Progenitor cell of endocrine pancreas (in vitro differentiated cells): Measurements from ENCODE around the gene FMN1. TPM values are rescaled to one million over a fixed set of nuclear protein-coding genes. Genes with fewer than 3 reads are reported as not detected.

Experiments used
- DNase-seq: peaks from one replicate; pipeline ENCODE4 v3.0.0; 2021; ENCODE audit warnings: low spot score; ENCODE audit not compliant: unreplicated experiment
- H3K27ac Mint-ChIP-seq: 2 replicates; pipeline ENCODE4 v1.8.0; 2021; ENCODE audit warnings: mild to moderate bottlenecking, moderate library complexity, mixed read lengths
- H3K27me3 Mint-ChIP-seq: 2 replicates; pipeline ENCODE4 v1.8.0; 2021; ENCODE audit warnings: mixed read lengths
- H3K36me3 Mint-ChIP-seq: 2 replicates; pipeline ENCODE4 v1.8.0; 2022; ENCODE audit warnings: mixed read lengths; ENCODE audit not compliant: insufficient read depth
- H3K4me1 Mint-ChIP-seq: 2 replicates; pipeline ENCODE4 v1.8.0; 2021; ENCODE audit warnings: low read depth, mixed read lengths
- H3K4me3 Mint-ChIP-seq: 2 replicates; pipeline ENCODE4 v1.8.0; 2021; ENCODE audit warnings: low read depth, mild to moderate bottlenecking, moderate library complexity, mixed read lengths
- H3K9me3 Mint-ChIP-seq: 2 replicates; pipeline ENCODE4 v1.8.0; 2021; ENCODE audit warnings: low read depth, mixed read lengths
- total RNA-seq: library from RNA; stranded (reverse); gene quantifications from 2 replicates; pipeline ENCODE4 v1.2.1, GENCODE V29; 2021
- TF ChIP-seq, protein P1 (sequence below): fragments of 200-600 bp; sonication (generic); IDR thresholded peaks from one replicate; pipeline ENCODE4 v1.5.0; 2021; ENCODE audit warnings: antibody characterized with exemption, mild to moderate bottlenecking; ENCODE audit not compliant: unreplicated experiment

The FMN1 gene
- total RNA-seq, 1 donor from 2014 or later: 0.41 TPM

GRCh38 chr15:33132722-33133345, 61.7 kb downstream of the FMN1 start:
- TF ChIP-seq, protein P1, sequence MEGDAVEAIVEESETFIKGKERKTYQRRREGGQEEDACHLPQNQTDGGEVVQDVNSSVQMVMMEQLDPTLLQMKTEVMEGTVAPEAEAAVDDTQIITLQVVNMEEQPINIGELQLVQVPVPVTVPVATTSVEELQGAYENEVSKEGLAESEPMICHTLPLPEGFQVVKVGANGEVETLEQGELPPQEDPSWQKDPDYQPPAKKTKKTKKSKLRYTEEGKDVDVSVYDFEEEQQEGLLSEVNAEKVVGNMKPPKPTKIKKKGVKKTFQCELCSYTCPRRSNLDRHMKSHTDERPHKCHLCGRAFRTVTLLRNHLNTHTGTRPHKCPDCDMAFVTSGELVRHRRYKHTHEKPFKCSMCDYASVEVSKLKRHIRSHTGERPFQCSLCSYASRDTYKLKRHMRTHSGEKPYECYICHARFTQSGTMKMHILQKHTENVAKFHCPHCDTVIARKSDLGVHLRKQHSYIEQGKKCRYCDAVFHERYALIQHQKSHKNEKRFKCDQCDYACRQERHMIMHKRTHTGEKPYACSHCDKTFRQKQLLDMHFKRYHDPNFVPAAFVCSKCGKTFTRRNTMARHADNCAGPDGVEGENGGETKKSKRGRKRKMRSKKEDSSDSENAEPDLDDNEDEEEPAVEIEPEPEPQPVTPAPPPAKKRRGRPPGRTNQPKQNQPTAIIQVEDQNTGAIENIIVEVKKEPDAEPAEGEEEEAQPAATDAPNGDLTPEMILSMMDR: peak; percentile 80
- Mint-ChIP-seq H3K9me3 (no peaks in the 10 kb centered on the region), H3K4me1 (no peaks in the 10 kb centered on the region), H3K27ac (no peak overlapping the region), H3K36me3 (no peaks in the 10 kb centered on the region), H3K4me3 (no peak overlapping the region), H3K27me3 (peaks cover 14% of the 10 kb centered on the region)
- peak; percentile 22 for DNase-seq

- no peak overlapping the region for H3K4me3 Mint-ChIP-seq
- no peaks in the 10 kb centered on the region for H3K4me1 Mint-ChIP-seq
- no peak overlapping the region for H3K27ac Mint-ChIP-seq
- DNase-seq: no peak
- H3K9me3 Mint-ChIP-seq: no peaks in the 10 kb centered on the region
- no peaks in the 10 kb centered on the region for H3K36me3 Mint-ChIP-seq
- H3K27me3 Mint-ChIP-seq: peaks cover 15% of the 10 kb centered on the region
- TF ChIP-seq, protein P1: no peak
These were observed 62.3 kb downstream of the FMN1 start for GRCh38 chr15:33132233-33132580.

DNA sequence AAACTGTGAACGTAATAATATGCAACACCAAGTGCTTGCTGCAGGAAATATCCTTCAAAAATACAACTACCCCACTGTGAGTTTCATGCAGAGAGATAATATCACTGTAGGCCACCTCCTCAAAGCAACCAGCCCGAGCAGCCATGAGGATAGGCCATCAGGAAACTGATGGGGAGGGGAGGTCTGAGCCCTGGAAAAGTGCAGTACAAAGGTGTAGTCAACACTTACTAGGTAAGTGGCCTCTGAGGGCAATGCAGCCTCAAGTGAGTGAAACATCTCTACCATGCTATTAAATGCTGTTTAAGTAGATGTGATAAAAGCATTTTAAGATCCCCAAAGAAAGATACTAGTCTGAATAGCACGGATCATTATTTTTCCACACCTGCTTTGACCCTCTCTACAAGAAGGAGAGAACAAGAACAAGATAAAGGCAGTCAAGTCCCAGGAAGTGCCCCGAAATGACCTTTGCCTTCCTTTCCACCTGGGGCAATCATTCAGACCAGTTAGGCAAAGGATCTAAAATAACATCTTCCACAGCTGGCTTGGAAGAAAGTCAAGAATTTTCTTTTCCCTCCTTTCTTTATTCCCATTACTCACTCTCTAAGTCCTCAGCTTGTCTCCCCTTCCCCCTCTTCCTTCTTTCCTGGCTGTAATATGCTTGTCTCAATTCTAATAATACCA, 62.8 kb downstream of the FMN1 start:
- H3K27ac Mint-ChIP-seq: no peak overlapping the region
- peaks cover 20% of the 10 kb centered on the region for H3K27me3 Mint-ChIP-seq
- no peaks in the 10 kb centered on the region for H3K9me3 Mint-ChIP-seq
- H3K4me1 Mint-ChIP-seq: no peaks in the 10 kb centered on the region
- TF ChIP-seq, protein P1: no peak
- no peaks in the 10 kb centered on the region for H3K36me3 Mint-ChIP-seq
- H3K4me3 Mint-ChIP-seq: no peak overlapping the region
- no peak for DNase-seq

DNA sequence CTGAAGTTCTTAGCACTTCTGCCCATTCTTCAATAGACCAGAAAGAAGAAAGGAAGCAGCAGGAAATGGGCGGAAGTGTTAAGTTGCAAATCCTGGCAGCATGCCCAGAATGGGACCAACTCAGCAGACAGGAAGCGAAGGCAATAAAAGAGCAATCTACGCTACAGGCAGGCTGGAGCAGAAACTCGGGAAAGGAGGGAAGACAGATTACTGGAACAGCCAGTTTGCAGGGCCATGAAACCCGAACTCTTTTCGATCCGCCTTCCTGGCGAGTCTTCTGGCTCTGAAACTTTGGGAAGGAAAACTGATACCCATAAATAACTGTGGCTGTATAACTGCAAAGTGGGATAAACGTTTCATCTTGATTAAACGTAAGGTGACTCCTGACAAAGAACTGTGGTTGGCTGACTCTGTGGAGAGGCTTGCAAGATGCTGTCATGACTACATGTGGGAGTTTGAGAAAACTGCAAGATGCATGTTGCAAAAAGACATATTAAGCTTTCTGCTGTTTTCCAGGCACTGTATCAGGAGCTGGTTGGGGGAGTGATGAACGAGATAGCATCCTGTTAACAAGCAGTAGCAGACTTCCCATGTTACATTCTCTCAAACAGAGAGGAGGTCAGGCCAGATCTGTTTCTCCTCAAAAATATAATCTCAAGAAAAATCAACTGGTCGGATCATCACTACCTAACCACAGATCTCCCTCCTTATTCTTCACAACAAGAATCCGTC, 67.8 kb downstream of the FMN1 start:
- TF ChIP-seq, protein P1: no peak
- Mint-ChIP-seq H3K4me1 (peaks cover 6% of the 10 kb centered on the region), H3K36me3 (no peaks in the 10 kb centered on the region), H3K4me3 (no peak overlapping the region), H3K9me3 (no peaks in the 10 kb centered on the region), H3K27me3 (peaks cover 54% of the 10 kb centered on the region), H3K27ac (no peak overlapping the region)
- DNase-seq: no peak

DNA sequence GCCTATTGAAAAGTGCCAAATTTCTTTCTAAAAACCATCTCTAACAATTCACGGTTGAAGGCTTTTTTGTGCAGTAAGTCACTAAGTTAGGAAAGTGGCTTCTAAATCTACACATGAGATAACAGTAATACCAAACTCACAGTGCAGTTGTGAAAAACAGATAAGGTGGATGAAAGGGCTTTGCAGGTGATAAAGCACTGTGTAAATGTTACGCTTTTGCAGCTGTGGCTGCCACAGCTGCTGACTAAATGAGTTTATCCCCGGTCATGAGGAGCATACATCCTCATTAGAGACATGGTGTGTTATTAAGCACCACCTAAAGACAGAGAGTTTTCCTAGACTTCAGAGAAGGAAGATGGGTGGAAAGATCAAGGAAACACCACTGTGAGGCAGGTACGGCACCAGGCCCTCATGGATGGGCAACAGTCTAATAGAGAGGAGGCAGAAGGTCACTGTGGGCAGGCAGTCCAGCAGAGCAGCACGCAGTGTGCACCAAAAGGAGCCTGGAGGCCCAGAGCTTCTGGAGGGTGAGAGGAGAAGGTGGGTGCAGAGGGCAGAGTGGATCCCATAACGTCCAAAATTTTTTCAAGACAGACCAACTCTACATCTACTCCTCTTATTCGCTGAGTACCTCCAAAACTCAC, 68.5 kb downstream of the FMN1 start:
- DNase-seq: no peak
- H3K4me3 Mint-ChIP-seq: no peak overlapping the region
- H3K9me3 Mint-ChIP-seq: no peaks in the 10 kb centered on the region
- no peaks in the 10 kb centered on the region for H3K36me3 Mint-ChIP-seq
- TF ChIP-seq, protein P1: no peak
- H3K27me3 Mint-ChIP-seq: peaks cover 53% of the 10 kb centered on the region
- no peak overlapping the region for H3K27ac Mint-ChIP-seq
- peaks cover 6% of the 10 kb centered on the region for H3K4me1 Mint-ChIP-seq
